ENCODE data around the gene LRRC14B.

The LRRC14B gene

GRCh38 chr5:174876-175465, 16.3 kb upstream of the LRRC14B start:
- Histone ChIP-seq H3K36me3 (ENCODE audit: insufficient read depth, low read length) (no peaks in the 10 kb centered on the region), H3K79me2 (ENCODE audit: control insufficient read depth, insufficient read depth, low read length, unreplicated experiment) (no peaks in the 10 kb centered on the region), H2AFZ (ENCODE audit: low read length, unreplicated experiment) (no peak overlapping the region), H3K4me3 (ENCODE audit: low read depth, low read length) (no peak overlapping the region), H3K27ac (ENCODE audit: low read depth, low read length) (no peak overlapping the region), H3K4me1 (ENCODE audit: control insufficient read depth, insufficient read depth, low read length, unreplicated experiment) (no peaks in the 10 kb centered on the region), H3K27me3 (ENCODE audit: insufficient read depth, low read length) (peaks cover 35% of the 10 kb centered on the region)

GRCh38 chr5:176296-176823, 14.9 kb upstream of the LRRC14B start:
- no peaks in the 10 kb centered on the region for H3K36me3 ChIP-seq (ENCODE audit: insufficient read depth, low read length)
- no peak overlapping the region for H3K27ac ChIP-seq (ENCODE audit: low read depth, low read length)
- H3K27me3 ChIP-seq (ENCODE audit: insufficient read depth, low read length), result peaks cover 40% of the 10 kb centered on the region
- H3K4me3 ChIP-seq (ENCODE audit: low read depth, low read length), result no peak overlapping the region
- H3K4me1 ChIP-seq (ENCODE audit: control insufficient read depth, insufficient read depth, low read length, unreplicated experiment), result no peaks in the 10 kb centered on the region
- no peaks in the 10 kb centered on the region for H3K79me2 ChIP-seq (ENCODE audit: control insufficient read depth, insufficient read depth, low read length, unreplicated experiment)
- H2AFZ ChIP-seq (ENCODE audit: low read length, unreplicated experiment), result no peak overlapping the region

GRCh38 chr5:178110-178509, 13.2 kb upstream of the LRRC14B start:
- Histone ChIP-seq H3K27ac (ENCODE audit: low read depth, low read length) (no peak overlapping the region), H3K79me2 (ENCODE audit: control insufficient read depth, insufficient read depth, low read length, unreplicated experiment) (no peaks in the 10 kb centered on the region), H2AFZ (ENCODE audit: low read length, unreplicated experiment) (no peak overlapping the region), H3K4me1 (ENCODE audit: control insufficient read depth, insufficient read depth, low read length, unreplicated experiment) (no peaks in the 10 kb centered on the region), H3K36me3 (ENCODE audit: insufficient read depth, low read length) (no peaks in the 10 kb centered on the region), H3K4me3 (ENCODE audit: low read depth, low read length) (no peak overlapping the region), H3K27me3 (ENCODE audit: insufficient read depth, low read length) (peaks cover 39% of the 10 kb centered on the region)

GRCh38 chr5:179401-179800, 11.9 kb upstream of the LRRC14B start:
- H3K27me3 ChIP-seq (ENCODE audit: insufficient read depth, low read length), result peaks cover 31% of the 10 kb centered on the region
- H3K4me1 ChIP-seq (ENCODE audit: control insufficient read depth, insufficient read depth, low read length, unreplicated experiment), result no peaks in the 10 kb centered on the region
- H3K79me2 ChIP-seq (ENCODE audit: control insufficient read depth, insufficient read depth, low read length, unreplicated experiment), result no peaks in the 10 kb centered on the region
- no peak overlapping the region for H3K27ac ChIP-seq (ENCODE audit: low read depth, low read length)
- H3K36me3 ChIP-seq (ENCODE audit: insufficient read depth, low read length), result no peaks in the 10 kb centered on the region
- H3K4me3 ChIP-seq (ENCODE audit: low read depth, low read length), result no peak overlapping the region
- H2AFZ ChIP-seq (ENCODE audit: low read length, unreplicated experiment), result no peak overlapping the region

GRCh38 chr5:180286-180918, 10.9 kb upstream of the LRRC14B start:
- Histone ChIP-seq H3K4me3 (ENCODE audit: low read depth, low read length) (no peak overlapping the region), H3K4me1 (ENCODE audit: control insufficient read depth, insufficient read depth, low read length, unreplicated experiment) (no peaks in the 10 kb centered on the region), H3K27me3 (ENCODE audit: insufficient read depth, low read length) (peaks cover 31% of the 10 kb centered on the region), H3K27ac (ENCODE audit: low read depth, low read length) (no peak overlapping the region), H2AFZ (ENCODE audit: low read length, unreplicated experiment) (no peak overlapping the region), H3K36me3 (ENCODE audit: insufficient read depth, low read length) (no peaks in the 10 kb centered on the region), H3K79me2 (ENCODE audit: control insufficient read depth, insufficient read depth, low read length, unreplicated experiment) (no peaks in the 10 kb centered on the region)

- peaks cover 31% of the 10 kb centered on the region for H3K27me3 ChIP-seq (ENCODE audit: insufficient read depth, low read length)
- H3K36me3 ChIP-seq (ENCODE audit: insufficient read depth, low read length), result no peaks in the 10 kb centered on the region
- no peak overlapping the region for H3K27ac ChIP-seq (ENCODE audit: low read depth, low read length)
- H3K4me3 ChIP-seq (ENCODE audit: low read depth, low read length), result no peak overlapping the region
- no peaks in the 10 kb centered on the region for H3K4me1 ChIP-seq (ENCODE audit: control insufficient read depth, insufficient read depth, low read length, unreplicated experiment)
- H3K79me2 ChIP-seq (ENCODE audit: control insufficient read depth, insufficient read depth, low read length, unreplicated experiment), result no peaks in the 10 kb centered on the region
- H2AFZ ChIP-seq (ENCODE audit: low read length, unreplicated experiment), result no peak overlapping the region
Observed at GRCh38 chr5:181160-181559, 10.1 kb upstream of the LRRC14B start.

GRCh38 chr5:181566-181965, 9.7 kb upstream of the LRRC14B start:
- Histone ChIP-seq H3K4me1 (ENCODE audit: control insufficient read depth, insufficient read depth, low read length, unreplicated experiment) (no peaks in the 10 kb centered on the region), H3K27ac (ENCODE audit: low read depth, low read length) (no peak overlapping the region), H3K27me3 (ENCODE audit: insufficient read depth, low read length) (peaks cover 31% of the 10 kb centered on the region), H3K79me2 (ENCODE audit: control insufficient read depth, insufficient read depth, low read length, unreplicated experiment) (no peaks in the 10 kb centered on the region), H2AFZ (ENCODE audit: low read length, unreplicated experiment) (no peak overlapping the region), H3K4me3 (ENCODE audit: low read depth, low read length) (no peak overlapping the region), H3K36me3 (ENCODE audit: insufficient read depth, low read length) (no peaks in the 10 kb centered on the region)

- no peak overlapping the region for H3K27ac ChIP-seq (ENCODE audit: low read depth, low read length)
- H2AFZ ChIP-seq (ENCODE audit: low read length, unreplicated experiment), result no peak overlapping the region
- H3K79me2 ChIP-seq (ENCODE audit: control insufficient read depth, insufficient read depth, low read length, unreplicated experiment), result no peaks in the 10 kb centered on the region
- no peaks in the 10 kb centered on the region for H3K36me3 ChIP-seq (ENCODE audit: insufficient read depth, low read length)
- no peaks in the 10 kb centered on the region for H3K4me1 ChIP-seq (ENCODE audit: control insufficient read depth, insufficient read depth, low read length, unreplicated experiment)
- peaks cover 28% of the 10 kb centered on the region for H3K27me3 ChIP-seq (ENCODE audit: insufficient read depth, low read length)
- no peak overlapping the region for H3K4me3 ChIP-seq (ENCODE audit: low read depth, low read length)
Observed at GRCh38 chr5:182126-182525, 9.2 kb upstream of the LRRC14B start.

- H2AFZ ChIP-seq (ENCODE audit: low read length, unreplicated experiment), result no peak overlapping the region
- H3K27me3 ChIP-seq (ENCODE audit: insufficient read depth, low read length), result peaks cover 10% of the 10 kb centered on the region
- H3K4me3 ChIP-seq (ENCODE audit: low read depth, low read length), result no peak overlapping the region
- H3K79me2 ChIP-seq (ENCODE audit: control insufficient read depth, insufficient read depth, low read length, unreplicated experiment), result no peaks in the 10 kb centered on the region
- no peak overlapping the region for H3K27ac ChIP-seq (ENCODE audit: low read depth, low read length)
- H3K36me3 ChIP-seq (ENCODE audit: insufficient read depth, low read length), result no peaks in the 10 kb centered on the region
- H3K4me1 ChIP-seq (ENCODE audit: control insufficient read depth, insufficient read depth, low read length, unreplicated experiment), result peaks cover 3% of the 10 kb centered on the region
Observed at GRCh38 chr5:184471-184870, 6.8 kb upstream of the LRRC14B start.

- H3K27ac ChIP-seq (ENCODE audit: low read depth, low read length), result no peak overlapping the region
- no peak overlapping the region for H3K4me3 ChIP-seq (ENCODE audit: low read depth, low read length)
- H2AFZ ChIP-seq (ENCODE audit: low read length, unreplicated experiment), result no peak overlapping the region
- H3K4me1 ChIP-seq (ENCODE audit: control insufficient read depth, insufficient read depth, low read length, unreplicated experiment), result peaks cover 3% of the 10 kb centered on the region
- no peaks in the 10 kb centered on the region for H3K36me3 ChIP-seq (ENCODE audit: insufficient read depth, low read length)
- peaks cover under 1% of the 10 kb centered on the region; the same call in 1 of the 2 replicates for H3K27me3 ChIP-seq (ENCODE audit: insufficient read depth, low read length)
- no peaks in the 10 kb centered on the region for H3K79me2 ChIP-seq (ENCODE audit: control insufficient read depth, insufficient read depth, low read length, unreplicated experiment)
Observed at GRCh38 chr5:185095-186070, 5.9 kb upstream of the LRRC14B start.
